Measurements from ENCODE around the gene GEMIN4. TPM values are rescaled to one million over a fixed set of nuclear protein-coding genes. Genes with fewer than 3 reads are reported as not detected.

The GEMIN4 gene
- polyA plus RNA-seq, 1 experiment = 9.3 TPM

- ChIA-PET POLR2A (no interaction called here), CTCF (interaction anchor here (1.5 kb wide), 1 partner anchor 254 kb away, joined by 3 read pairs; no protein-coding TSS in a partner anchor)
- TF ChIP-seq, protein P1, sequence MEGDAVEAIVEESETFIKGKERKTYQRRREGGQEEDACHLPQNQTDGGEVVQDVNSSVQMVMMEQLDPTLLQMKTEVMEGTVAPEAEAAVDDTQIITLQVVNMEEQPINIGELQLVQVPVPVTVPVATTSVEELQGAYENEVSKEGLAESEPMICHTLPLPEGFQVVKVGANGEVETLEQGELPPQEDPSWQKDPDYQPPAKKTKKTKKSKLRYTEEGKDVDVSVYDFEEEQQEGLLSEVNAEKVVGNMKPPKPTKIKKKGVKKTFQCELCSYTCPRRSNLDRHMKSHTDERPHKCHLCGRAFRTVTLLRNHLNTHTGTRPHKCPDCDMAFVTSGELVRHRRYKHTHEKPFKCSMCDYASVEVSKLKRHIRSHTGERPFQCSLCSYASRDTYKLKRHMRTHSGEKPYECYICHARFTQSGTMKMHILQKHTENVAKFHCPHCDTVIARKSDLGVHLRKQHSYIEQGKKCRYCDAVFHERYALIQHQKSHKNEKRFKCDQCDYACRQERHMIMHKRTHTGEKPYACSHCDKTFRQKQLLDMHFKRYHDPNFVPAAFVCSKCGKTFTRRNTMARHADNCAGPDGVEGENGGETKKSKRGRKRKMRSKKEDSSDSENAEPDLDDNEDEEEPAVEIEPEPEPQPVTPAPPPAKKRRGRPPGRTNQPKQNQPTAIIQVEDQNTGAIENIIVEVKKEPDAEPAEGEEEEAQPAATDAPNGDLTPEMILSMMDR (IDR thresholded peaks at IDR 0.05; ENCODE audit: low read depth, low read length) = no peak
- H3K4me3 ChIP-seq (ENCODE audit: low read depth, low read length) = no peak overlapping the region
- no peaks in the 10 kb centered on the region for H3K9me3 ChIP-seq (ENCODE audit: control insufficient read depth, insufficient read depth, low read length)
- DNase-seq (ENCODE audit: low read depth, low spot score) = no peak
- no peak overlapping the region for H3K27ac ChIP-seq (ENCODE audit: low read depth, low read length)
- H3K27me3 ChIP-seq (ENCODE audit: control insufficient read depth, insufficient read depth, low read length) = no peaks in the 10 kb centered on the region
These were observed 25.7 kb downstream of the GEMIN4 start for GRCh38 chr17:726271-726919.

DNA sequence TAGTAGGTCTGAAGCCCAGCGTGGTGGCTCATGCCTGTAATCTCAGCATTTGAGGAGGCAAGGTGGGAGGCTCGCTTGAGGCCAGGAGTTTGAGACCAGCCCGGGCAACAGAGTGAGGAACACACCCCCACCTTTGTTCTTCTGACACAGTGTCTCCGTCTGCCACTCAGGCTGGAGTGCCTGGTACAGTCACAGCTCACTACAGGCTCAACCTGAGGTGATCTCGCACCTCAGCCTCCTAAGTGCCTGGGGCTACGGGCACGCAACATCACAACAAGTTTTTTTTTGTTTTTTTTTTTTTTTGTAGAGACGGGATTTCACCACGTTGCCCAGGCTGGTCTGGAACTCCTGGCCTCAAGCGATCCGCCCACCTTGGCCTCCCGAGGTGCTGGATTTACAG is 26.3 kb downstream of the GEMIN4 start:
- TF ChIP-seq, protein P1 (IDR thresholded peaks at IDR 0.05; ENCODE audit: low read depth, low read length) = no peak
- no peaks in the 10 kb centered on the region for H3K9me3 ChIP-seq (ENCODE audit: control insufficient read depth, insufficient read depth, low read length)
- no peak overlapping the region for H3K27ac ChIP-seq (ENCODE audit: low read depth, low read length)
- DNase-seq (ENCODE audit: low read depth, low spot score) = no peak
- POLR2A ChIA-PET = no interaction called here
- no peaks in the 10 kb centered on the region for H3K27me3 ChIP-seq (ENCODE audit: control insufficient read depth, insufficient read depth, low read length)
- CTCF ChIA-PET = interaction anchor here (1.5 kb wide), 1 partner anchor 255 kb away, joined by 3 read pairs; no protein-coding TSS in a partner anchor
- H3K4me3 ChIP-seq (ENCODE audit: low read depth, low read length) = no peak overlapping the region

GRCh38 chr17:725084-725483 is 27.0 kb downstream of the GEMIN4 start:
- ChIA-PET CTCF (interaction anchor here (2.1 kb wide), 1 partner anchor 313 kb away, joined by 9 read pairs; no protein-coding TSS in a partner anchor), POLR2A (no interaction called here)

DNA sequence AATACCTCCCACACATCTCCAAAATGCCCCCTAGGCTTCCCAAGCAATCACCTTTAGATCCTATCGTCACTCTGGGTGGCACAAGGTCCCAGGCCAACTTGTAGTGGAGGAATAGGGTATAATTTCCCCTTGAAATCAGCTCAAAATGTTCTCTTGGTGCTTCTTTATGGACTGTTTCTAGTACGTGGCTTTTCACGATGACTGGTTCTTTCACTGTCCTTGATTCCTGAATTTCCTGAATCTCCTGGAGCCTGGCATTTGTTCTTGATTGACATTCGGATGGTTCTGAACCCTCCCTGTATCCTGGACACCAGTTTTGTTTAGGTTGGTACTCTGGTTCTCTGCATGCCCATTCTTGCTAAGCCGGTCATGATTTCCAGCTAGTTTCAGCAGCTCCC is 30.5 kb downstream of the GEMIN4 start:
- no peak overlapping the region for H3K27ac ChIP-seq (ENCODE audit: low read depth, low read length)
- TF ChIP-seq, protein P1 (IDR thresholded peaks at IDR 0.05; ENCODE audit: low read depth, low read length) = no peak
- H3K9me3 ChIP-seq (ENCODE audit: control insufficient read depth, insufficient read depth, low read length) = no peaks in the 10 kb centered on the region
- H3K27me3 ChIP-seq (ENCODE audit: control insufficient read depth, insufficient read depth, low read length) = no peaks in the 10 kb centered on the region
- ChIA-PET CTCF (interaction anchor here (1.0 to 1.7 kb wide), 2 partner anchors 259 to 309 kb away, joined by 5 read pairs; no protein-coding TSS in a partner anchor), POLR2A (no interaction called here)
- no peak overlapping the region for H3K4me3 ChIP-seq (ENCODE audit: low read depth, low read length)
- DNase-seq (ENCODE audit: low read depth, low spot score) = no peak

More at GRCh38 chr17:725084-725483, 27.0 kb downstream of the GEMIN4 start:
- no peak for DNase-seq (ENCODE audit: low read depth, low spot score)
- no peak overlapping the region for H3K4me3 ChIP-seq (ENCODE audit: low read depth, low read length)
- no peaks in the 10 kb centered on the region for H3K9me3 ChIP-seq (ENCODE audit: control insufficient read depth, insufficient read depth, low read length)
- no peak overlapping the region for H3K27ac ChIP-seq (ENCODE audit: low read depth, low read length)
- no peaks in the 10 kb centered on the region for H3K27me3 ChIP-seq (ENCODE audit: control insufficient read depth, insufficient read depth, low read length)
- TF ChIP-seq, protein P1 (IDR thresholded peaks at IDR 0.05; ENCODE audit: low read depth, low read length) = no peak

DNA sequence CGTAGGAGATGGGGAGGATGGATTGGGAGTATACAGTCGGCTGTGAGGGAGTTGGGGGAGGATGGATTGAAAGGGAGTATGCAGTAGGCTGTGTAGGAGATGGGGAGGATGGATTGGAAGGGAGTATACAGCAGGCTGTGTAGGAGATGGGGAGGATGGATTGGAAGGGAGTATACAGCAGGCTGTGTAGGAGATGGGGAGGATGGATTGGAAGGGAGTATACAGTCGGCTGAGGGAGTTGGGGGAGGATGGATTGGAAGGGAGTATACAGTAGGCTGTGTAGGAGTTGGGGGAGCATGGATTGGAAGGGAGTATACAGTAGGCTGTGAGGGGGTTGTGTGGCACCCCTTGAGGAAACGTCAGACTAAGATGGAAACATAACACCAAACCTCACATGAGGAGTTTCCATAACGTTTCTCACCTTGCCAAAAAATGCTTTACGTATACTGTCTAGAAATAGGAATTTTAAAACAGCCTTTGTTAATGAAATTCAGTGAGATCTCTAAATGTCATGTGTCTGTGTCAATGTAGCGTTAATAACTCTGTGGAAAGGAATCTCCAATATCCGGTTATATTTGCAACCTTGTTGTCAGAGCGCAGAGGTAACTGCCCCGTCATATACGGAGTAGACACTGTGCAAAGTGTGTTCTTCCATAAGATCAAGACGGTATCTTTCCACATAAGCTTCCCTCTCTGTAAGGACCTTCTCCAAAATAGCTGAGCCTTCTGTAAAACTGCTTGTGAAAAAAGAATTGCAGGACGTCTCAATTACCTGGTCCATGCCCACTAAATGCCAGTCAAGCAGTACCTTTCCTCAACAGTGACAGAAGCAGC is 31.1 kb downstream of the GEMIN4 start:
- Histone ChIP-seq H3K9me3 (ENCODE audit: control insufficient read depth, insufficient read depth, low read length) (no peaks in the 10 kb centered on the region), H3K27ac (ENCODE audit: low read depth, low read length) (no peak overlapping the region), H3K4me3 (ENCODE audit: low read depth, low read length) (no peak overlapping the region), H3K27me3 (ENCODE audit: control insufficient read depth, insufficient read depth, low read length) (no peaks in the 10 kb centered on the region)
- POLR2A ChIA-PET = no interaction called here
- TF ChIP-seq, protein P1 (IDR thresholded peaks at IDR 0.05; ENCODE audit: low read depth, low read length) = no peak
- CTCF ChIA-PET = interaction anchor here (1.0 to 1.7 kb wide), 2 partner anchors 260 to 309 kb away, joined by 5 read pairs; no protein-coding TSS in a partner anchor
- DNase-seq (ENCODE audit: low read depth, low spot score) = no peak

All from AG04450 (cell line).